Glutamatergic neuron (in vitro differentiated cells): Measurements from ENCODE around the gene ATP6V0A4. TPM values are rescaled to one million over a fixed set of nuclear protein-coding genes. Genes with fewer than 3 reads are reported as not detected.

Source experiments
- DNase-seq: peaks from one replicate; pipeline ENCODE4 v3.0.0; 2022
- H3K27ac Mint-ChIP-seq: one replicate; pipeline ENCODE4 v1.8.0; 2020; ENCODE audit warnings: mild to moderate bottlenecking, mixed read lengths, inconsistent platforms; ENCODE audit not compliant: unreplicated experiment
- H3K27me3 Mint-ChIP-seq: one replicate; pipeline ENCODE4 v1.8.0; 2020; ENCODE audit warnings: mild to moderate bottlenecking, moderate library complexity, mixed read lengths, inconsistent platforms; ENCODE audit not compliant: unreplicated experiment
- H3K36me3 Mint-ChIP-seq: one replicate; pipeline ENCODE4 v1.8.0; 2020; ENCODE audit warnings: mild to moderate bottlenecking, mixed read lengths, inconsistent platforms; ENCODE audit not compliant: unreplicated experiment
- H3K4me1 Mint-ChIP-seq: one replicate; pipeline ENCODE4 v1.8.0; 2020; ENCODE audit warnings: mild to moderate bottlenecking, low read depth, mixed read lengths, inconsistent platforms; ENCODE audit not compliant: unreplicated experiment
- H3K4me3 Mint-ChIP-seq: one replicate; pipeline ENCODE4 v1.8.0; 2020; ENCODE audit warnings: mild to moderate bottlenecking, mixed read lengths, inconsistent platforms; ENCODE audit not compliant: unreplicated experiment
- H3K9me3 Mint-ChIP-seq: one replicate; pipeline ENCODE4 v1.8.0; 2020; ENCODE audit warnings: mild to moderate bottlenecking, moderate library complexity, mixed read lengths, inconsistent platforms; ENCODE audit not compliant: unreplicated experiment
- total RNA-seq: library from RNA; stranded (reverse); fragmentation: NEBNext Ultra II Directional; extraction: Animal tissue kit (Norgen Biotek cat#: 25700); gene quantifications from one replicate; pipeline ENCODE4 v1.2.1, GENCODE V29; 2021; ENCODE audit not compliant: unreplicated experiment
- TF ChIP-seq, protein P1 (sequence below): fragments of 200-600 bp; sonication (generic); IDR thresholded peaks from one replicate; pipeline ENCODE4 v1.5.0; 2021; ENCODE audit not compliant: partially characterized antibody, unreplicated experiment

ATP6V0A4 gene
- total RNA-seq, 1 donor from 2014 or later = not detected

- Mint-ChIP-seq H3K4me1 (no peaks in the 10 kb centered on the region), H3K27me3 (no peaks in the 10 kb centered on the region), H3K9me3 (no peaks in the 10 kb centered on the region), H3K27ac (no peak overlapping the region), H3K36me3 (no peaks in the 10 kb centered on the region), H3K4me3 (no peak overlapping the region)
- TF ChIP-seq, protein P1, sequence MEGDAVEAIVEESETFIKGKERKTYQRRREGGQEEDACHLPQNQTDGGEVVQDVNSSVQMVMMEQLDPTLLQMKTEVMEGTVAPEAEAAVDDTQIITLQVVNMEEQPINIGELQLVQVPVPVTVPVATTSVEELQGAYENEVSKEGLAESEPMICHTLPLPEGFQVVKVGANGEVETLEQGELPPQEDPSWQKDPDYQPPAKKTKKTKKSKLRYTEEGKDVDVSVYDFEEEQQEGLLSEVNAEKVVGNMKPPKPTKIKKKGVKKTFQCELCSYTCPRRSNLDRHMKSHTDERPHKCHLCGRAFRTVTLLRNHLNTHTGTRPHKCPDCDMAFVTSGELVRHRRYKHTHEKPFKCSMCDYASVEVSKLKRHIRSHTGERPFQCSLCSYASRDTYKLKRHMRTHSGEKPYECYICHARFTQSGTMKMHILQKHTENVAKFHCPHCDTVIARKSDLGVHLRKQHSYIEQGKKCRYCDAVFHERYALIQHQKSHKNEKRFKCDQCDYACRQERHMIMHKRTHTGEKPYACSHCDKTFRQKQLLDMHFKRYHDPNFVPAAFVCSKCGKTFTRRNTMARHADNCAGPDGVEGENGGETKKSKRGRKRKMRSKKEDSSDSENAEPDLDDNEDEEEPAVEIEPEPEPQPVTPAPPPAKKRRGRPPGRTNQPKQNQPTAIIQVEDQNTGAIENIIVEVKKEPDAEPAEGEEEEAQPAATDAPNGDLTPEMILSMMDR = no peak
- DNase-seq = no peak
Measured at GRCh38 chr7:138832966-138833365, 35.0 kb upstream of the ATP6V0A4 start.

DNA sequence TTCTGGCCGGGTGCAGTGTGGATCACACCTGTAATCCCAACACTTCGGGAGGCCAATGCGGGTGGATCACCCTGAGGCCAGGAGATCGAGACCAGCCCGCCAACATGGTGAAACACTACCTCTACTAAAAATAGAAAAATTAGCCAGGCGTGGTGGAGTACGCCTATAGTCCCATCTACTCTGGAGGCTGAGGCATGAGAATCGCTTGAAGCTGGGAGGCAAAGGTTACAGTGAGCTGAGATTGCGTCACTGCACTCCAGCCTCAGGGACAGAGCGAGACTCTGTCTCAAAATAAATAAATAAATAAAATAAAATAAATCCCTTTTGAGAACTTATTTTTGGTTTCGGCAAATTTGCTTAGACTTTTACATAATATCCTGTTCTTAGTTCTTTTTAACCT is 31.3 kb upstream of the ATP6V0A4 start:
- no peaks in the 10 kb centered on the region for H3K27me3 Mint-ChIP-seq
- no peak overlapping the region for H3K4me3 Mint-ChIP-seq
- no peak for DNase-seq
- no peak overlapping the region for H3K27ac Mint-ChIP-seq
- H3K4me1 Mint-ChIP-seq = no peaks in the 10 kb centered on the region
- peaks cover 11% of the 10 kb centered on the region for H3K36me3 Mint-ChIP-seq
- TF ChIP-seq, protein P1 = no peak
- peaks cover 4% of the 10 kb centered on the region for H3K9me3 Mint-ChIP-seq

DNA sequence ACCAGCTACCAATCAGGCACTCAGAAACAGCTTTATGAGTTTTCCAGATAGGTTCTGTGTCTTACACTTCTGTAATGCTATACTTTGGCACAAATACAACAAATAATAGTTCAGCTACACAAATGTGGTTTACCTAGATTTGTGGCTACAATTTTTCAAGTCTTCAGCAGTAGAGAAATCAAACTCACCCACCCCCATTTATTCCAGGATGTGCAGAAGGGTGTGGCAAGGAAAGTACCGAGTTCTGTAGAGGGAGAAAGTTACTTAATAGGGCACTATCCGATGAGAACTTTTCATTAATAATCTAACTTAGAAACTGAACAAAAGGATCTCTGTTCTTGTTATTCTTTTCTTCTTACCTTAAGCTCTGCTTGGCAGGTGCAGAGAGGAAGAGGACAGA is 30.3 kb upstream of the ATP6V0A4 start:
- peaks cover 4% of the 10 kb centered on the region for H3K9me3 Mint-ChIP-seq
- DNase-seq = no peak
- H3K4me3 Mint-ChIP-seq = no peak overlapping the region
- no peak overlapping the region for H3K27ac Mint-ChIP-seq
- peaks cover 11% of the 10 kb centered on the region for H3K36me3 Mint-ChIP-seq
- TF ChIP-seq, protein P1 = no peak
- H3K27me3 Mint-ChIP-seq = no peaks in the 10 kb centered on the region
- no peaks in the 10 kb centered on the region for H3K4me1 Mint-ChIP-seq

GRCh38 chr7:138825049-138825721 is 27.2 kb upstream of the ATP6V0A4 start:
- H3K36me3 Mint-ChIP-seq = peaks cover 11% of the 10 kb centered on the region
- H3K9me3 Mint-ChIP-seq = peaks cover 4% of the 10 kb centered on the region
- no peak overlapping the region for H3K27ac Mint-ChIP-seq
- TF ChIP-seq, protein P1 = no peak
- H3K4me3 Mint-ChIP-seq = no peak overlapping the region
- no peak for DNase-seq
- H3K4me1 Mint-ChIP-seq = no peaks in the 10 kb centered on the region
- H3K27me3 Mint-ChIP-seq = no peaks in the 10 kb centered on the region

DNA sequence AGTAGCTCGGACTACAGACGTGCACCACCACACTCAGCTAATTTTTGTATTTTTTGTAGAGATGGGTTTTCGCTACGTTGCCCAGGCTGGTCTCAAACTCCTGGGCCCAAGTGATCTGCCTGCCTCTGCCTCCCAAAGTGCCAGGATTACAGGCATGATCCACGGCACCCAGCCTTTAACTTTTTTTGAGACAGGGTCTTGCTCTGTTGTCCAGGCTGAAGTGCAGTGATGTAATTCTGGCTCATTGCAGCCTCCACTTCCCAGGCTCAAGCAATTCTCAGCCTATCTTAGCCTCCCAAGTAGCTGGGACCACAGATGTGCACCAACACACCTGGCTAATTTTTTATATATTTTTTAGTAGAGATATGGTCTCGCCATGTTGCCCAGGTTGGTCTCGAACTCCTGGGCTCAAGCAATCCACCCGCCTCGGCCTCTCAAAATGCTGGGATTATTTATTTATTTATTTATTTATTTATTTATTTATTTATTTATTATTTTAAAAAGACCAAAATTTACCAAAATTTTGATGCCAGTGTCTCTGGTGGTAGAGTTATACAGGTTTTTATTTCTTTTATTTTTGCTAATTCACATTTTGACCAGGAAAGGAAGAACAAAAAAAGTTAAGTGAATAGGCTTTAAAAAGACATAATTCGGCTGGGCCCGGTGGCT is 25.0 kb upstream of the ATP6V0A4 start:
- no peaks in the 10 kb centered on the region for H3K4me1 Mint-ChIP-seq
- H3K27me3 Mint-ChIP-seq = no peaks in the 10 kb centered on the region
- no peak overlapping the region for H3K4me3 Mint-ChIP-seq
- H3K36me3 Mint-ChIP-seq = peaks cover 11% of the 10 kb centered on the region
- DNase-seq = no peak
- TF ChIP-seq, protein P1 = no peak
- no peak overlapping the region for H3K27ac Mint-ChIP-seq
- H3K9me3 Mint-ChIP-seq = peaks cover 4% of the 10 kb centered on the region
